GM19351 (cell line): ENCODE measurements around the gene OSMR.
"Not testable (repeated sequence)": the region's sequence is repeated elsewhere in the genome, so short reads cannot be mapped to it uniquely, and the experiment has no call there.

Experiments used
- ATAC-seq: cut with Tn5 transposase; IDR thresholded peaks from one replicate; pipeline ENCODE4 v1.9.1; 2021; ENCODE audit warnings: mild to moderate bottlenecking, moderate library complexity; ENCODE audit not compliant: unreplicated experiment

Gene OSMR

DNA sequence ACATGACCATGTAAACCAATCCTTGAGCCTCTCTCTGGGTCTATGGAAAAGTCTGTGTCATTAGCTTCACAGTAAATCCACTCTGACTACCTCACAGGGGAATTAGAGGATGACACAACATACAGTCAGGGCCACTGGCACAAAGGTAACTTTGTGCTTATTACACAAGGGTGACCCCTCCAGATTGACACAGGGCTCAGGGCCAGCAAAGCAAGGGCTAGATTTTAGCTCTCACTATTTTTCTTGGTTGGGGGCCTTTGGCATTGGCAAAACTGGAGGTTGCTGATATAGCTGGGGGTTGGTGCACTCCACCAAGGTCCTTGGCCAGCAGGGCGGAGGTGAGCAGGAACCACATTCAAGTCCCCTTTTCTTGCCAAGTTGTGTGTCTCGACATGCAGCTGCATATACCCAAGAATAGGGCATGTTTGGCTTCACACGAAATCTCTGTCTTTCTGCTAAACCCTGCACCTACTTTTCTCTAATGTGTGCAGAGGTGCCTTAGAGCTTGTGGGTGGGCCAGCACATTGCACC lies 15.2 kb upstream of the OSMR start:
- ATAC-seq = no peak

DNA sequence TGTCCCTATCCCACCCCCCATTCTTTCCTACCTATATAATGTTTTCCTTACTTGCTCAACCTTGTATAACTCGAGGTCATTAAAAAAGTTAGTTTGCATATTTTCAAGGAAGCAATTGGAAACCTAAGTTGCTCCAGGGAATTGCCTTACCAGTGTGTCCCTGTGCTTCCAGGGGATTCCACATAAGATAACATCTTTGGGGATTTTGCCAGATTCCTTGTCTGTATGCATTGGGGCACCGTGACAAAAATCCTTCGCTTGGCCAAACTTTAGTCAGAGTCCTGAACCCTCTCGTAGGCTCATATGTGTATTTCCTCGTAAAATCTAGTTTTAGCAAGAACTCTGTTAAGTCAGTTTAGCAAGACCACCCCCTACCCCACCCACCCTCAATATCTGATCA lies 14.7 kb upstream of the OSMR start:
- ATAC-seq = no peak

DNA sequence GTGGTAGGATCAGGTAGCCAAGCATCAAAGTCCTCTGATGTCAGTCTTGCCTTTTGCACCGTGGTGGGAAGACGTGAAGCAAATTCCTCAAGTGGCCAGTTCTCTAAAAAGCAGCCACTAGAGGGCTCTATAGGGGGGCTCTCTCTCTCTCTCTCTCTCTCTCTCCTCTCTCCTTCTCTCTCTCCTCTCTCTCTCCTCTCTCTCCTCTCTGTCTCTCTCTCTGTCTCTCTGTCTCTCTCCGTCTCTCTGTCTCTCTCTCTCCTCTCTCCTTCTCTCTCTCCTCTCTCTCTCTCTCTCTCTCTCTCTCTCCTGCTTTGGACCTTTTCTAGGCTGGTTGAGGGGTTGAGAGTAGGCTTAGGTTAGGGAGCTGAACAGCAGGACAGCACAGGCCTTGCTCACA lies 13.9 kb upstream of the OSMR start:
- peak; percentile 45 for ATAC-seq

DNA sequence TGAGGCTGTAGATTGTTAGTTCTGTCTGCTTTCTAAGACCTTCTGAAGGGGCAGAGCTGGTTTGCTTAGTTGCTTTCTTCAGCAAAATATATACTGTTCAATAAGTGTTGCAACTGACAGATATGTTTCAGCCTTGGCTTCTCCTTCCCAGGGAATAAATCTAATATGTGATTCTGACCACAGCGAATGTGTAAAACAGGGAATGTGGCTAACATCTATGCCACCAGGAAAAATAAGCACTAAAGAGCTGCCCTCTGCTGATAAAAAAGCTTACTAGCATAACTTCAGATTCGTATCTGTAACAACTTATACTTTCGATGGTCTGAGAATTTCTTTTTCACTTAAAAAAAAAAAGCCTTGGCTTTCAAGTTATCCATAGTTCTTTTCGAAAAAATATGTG lies 13.0 kb upstream of the OSMR start:
- ATAC-seq = no peak

DNA sequence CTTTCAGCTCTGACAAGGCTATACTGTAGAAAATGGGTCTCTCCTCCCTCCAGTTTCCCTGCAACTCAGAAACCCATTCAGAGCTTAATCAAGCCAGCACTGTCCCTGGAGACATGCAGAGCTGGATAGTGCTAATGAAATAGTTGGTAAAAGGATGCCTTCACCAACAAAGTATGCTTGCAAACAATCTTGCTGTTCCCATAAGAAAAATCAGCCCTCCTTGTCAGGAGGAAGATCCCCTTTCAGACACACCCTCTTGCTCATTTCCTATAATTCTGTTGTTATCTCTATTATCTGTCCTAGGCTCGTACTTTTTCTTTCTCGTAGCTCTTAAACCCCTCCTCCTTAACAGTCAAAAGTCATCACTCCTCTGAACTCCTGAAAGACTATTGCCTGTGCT lies 9.9 kb upstream of the OSMR start:
- ATAC-seq = no peak

DNA sequence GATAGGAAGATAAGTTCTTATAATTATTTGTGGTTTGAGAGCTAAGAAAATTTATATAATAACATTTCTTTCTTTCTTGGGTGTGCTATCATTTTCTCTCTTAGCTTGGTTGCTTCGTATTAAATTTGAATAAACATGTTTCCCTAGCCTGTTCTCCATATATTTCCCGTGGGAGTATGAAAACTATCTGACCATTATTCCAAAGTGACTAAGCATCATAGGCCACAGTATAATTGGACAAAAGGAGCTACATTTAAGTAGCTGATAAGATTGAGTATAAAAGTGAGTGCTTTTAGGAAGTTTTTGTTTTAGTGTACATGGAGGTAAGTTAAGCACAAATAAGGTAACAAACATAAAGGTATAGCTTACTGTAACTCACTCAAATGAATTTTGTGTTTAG lies 8.4 kb upstream of the OSMR start:
- ATAC-seq = no peak

DNA sequence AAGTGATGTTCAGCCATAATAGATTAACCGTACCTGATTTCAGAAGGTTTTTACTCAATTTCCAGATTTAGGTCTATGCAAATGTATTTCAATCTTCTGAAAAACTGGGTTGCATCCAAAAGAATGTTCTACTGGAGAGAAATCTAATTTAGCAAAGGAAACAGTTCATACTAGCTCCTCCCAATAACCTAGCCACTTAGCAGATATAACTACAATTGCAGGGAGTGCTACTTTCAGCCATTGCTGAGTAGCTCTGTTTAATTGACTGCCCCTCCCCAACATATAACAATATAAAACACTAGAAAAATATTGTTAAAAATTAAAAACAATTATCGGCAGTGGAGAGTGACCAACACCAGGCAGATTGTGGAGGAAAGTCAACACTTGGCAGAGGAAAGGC lies 7.9 kb upstream of the OSMR start:
- ATAC-seq = no peak

DNA sequence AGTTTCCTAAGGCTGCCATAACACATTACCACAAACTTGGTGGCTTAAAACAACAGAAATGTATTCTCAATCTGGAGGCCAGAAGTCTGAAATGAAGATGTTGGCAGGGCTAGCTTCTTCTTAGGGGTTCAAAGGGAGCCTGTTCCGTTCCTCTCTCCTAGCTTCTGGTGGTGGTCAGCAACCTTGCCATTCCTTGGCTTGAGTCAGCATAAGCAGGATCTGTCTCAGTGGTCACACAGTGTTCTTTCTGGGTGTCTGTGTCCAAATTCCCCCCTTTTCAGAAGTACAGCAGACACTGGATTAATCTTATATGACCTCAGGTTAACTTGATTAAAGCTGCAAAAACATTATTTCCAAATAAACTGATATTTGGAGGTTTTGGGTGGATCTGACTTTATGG lies 2.1 kb upstream of the OSMR start:
- ATAC-seq = no peak

DNA sequence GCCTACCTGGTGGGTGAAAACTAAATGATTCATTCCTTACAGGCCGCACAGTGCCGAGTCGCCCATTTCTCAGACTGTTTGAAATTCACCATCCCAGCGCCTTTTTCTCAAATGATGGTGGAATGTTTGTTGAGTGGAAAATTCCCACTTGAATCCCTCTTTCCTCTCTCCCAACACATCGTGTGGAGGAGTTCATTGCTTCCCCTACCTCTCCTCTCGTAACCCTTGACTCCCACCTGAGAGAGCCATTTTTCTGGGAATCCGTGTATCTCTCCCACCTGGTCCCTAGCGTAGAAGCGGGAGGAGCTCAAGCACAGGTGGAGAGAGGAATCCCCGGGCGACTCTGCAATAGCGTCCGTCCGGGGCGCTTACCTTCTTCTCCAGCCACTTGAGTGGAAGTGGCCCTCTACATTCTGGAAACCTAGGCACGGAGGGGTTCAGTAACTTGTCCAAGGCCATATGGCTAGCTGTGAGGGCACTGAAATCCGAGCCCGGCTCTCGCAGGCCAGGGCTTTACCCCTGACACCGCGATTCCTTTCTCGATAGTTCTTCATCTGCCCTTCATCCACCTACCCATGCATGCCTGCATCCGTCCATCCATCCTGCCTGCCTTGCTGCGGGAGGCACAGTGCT lies 683 bp downstream of the OSMR start:
- ATAC-seq = no peak

DNA sequence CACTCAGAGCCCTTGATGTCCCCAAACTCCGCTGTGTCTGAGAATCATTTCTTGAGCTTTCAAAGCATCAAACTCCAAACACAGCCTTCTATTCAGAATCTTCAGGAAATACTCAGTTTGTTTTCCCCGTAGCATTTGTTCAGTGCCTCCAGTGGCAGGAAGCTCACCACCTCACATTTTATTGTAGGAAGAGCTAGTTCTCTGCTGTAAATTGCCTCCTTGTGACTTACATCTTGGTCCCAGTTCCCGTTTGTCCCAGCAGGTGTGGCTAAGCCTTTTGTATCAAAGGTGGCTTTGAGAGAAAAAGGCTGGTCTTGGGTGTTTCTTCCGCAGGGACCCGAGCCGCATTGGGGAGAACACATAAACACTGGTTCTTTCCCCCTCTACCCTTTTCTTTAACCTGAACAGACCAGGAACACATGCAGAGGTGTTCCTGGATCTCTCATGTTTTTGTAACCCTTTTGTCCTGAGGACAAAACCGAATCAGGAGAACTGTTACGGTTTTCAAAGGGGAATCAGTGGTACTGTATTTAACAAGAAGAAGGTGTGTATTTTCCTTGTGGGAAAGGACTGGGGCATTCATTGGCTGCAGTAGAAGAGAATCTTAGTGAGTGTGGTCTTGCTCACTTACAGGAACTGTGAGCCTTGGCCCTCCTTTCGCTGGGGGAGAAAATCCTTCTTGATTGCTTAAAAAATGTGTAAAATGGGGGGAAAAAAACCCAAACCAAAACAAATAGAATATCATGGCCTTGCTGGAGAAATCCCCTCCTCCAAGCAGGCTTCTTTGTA lies 1.9 kb downstream of the OSMR start:
- no peak for ATAC-seq

DNA sequence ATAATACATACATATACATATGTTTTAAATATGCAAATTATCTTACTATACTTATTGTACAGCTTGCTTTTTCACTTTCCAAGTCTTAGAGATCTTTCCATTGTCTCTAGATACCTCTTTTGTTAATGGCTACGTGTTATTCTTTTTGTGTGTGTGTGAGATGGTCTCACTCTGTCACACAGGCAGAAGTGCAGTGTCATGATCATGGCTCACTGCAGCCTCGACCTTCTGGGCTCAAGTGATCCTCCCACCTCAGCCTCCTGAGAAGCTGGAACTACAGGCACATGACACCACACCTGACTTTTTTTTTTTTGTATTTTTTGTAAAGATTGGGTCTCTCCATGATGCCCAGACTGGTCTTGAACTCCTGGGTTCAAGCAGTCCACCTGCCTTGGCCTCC lies 2.8 kb downstream of the OSMR start:
- ATAC-seq = no peak

DNA sequence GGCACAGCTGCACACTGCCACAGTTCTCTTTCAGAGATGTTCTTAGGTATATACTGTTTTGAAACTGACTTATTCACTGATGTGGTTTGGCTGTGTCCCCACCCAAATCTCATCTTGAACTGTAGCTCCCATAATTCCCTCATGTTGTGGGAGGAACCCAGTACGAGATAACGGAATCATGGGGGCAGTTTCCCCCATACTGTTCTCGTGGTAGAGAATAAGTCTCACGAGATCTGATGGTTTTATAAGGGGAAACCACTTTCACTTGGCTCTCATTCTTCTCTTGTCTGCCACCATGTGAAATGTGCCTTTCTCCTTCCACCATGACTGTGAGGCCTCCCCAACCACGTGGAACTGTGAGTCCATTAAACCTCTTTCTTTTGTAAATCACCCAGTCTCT lies 5.8 kb downstream of the OSMR start:
- ATAC-seq = not testable (repeated sequence)

DNA sequence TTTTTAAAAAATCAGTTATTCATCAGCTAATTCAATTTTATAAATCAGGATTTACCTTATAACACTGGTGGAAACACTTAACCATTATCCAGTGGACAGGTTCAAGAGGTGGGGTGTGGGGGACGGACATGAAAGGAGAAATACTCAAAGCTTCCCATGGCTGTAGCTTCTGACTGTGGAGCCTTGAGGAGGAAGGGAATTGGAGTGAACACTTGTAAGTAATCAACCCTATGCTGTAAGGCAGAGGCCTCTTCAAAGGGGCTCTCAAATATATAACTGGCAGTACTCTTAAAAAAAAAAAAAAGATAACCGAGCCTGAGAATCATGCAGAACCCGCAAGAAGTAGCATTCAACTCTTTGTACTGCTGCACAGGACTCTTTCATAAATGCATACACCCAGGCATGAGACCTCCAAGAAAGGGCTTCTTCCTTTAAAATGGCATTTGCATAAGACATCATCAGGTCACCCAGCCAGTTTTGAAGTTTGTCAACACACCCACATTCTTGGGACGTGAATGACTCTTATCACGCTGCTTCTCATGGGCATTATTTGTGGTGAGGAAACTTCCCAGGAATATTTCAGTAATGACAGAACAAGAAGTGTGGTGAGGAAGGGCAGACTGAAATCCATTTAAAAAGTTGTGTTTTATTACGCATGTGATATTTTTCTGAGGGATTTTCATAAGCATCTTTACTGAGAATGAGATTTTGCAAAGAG lies 8.1 kb downstream of the OSMR start:
- no peak for ATAC-seq

DNA sequence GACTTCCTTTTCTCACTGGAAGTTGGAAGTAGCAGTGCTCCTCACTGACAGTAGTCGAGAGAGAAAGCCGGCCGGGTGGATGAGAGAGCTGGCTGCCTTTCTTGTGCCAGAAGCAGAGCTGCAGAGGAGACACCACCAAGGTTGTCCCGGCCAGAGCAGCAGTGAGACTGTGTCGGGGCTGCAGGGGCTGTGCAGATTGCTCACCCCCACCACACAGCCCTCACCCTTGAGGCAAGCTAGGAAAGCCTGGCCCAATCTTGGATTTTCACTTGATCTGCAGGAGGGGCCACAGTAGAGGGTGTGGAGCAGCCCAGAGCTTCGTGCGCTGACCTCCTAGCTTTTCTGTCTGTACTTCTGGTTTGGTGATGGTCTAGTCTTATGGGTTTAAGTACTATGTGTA lies 9.1 kb downstream of the OSMR start:
- no peak for ATAC-seq

DNA sequence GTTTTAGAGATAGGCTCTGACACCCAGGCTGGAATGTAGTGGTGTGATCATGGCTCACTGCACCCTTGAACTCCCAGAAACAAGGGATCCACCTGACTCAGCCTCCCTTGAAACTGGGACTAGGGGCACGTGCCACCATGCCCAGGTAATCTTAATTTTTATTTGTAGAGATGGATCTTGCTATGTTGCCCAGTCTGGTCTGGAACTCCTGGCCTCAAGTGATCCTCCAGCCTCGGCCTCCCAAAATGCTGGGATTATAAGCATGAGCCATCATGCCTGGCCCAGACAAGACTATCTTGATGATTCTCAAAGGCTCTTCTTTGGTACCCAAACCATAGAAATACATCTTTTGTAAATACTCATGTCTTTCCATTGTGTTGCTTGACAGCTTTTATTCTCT lies 10.8 kb downstream of the OSMR start:
- ATAC-seq = no peak

DNA sequence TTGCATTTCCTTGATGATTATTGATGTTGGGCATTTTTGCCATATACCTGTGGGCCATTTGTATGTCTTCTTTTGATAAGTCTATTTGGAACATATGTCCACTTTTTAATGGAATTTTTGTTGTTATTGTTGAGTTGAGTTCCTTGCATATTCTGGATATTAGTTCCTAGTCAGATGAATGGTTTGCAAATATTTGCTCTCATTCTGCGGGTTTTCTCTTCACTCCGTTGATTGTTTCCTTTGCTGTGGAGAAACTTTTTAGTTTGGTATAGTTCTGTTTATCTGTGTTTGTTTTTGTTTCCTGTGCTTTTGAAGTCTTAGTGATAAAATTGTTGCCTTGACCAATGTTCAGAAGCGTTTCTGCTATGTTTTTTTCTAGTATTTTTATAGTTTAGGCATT lies 13.0 kb downstream of the OSMR start:
- no peak for ATAC-seq

DNA sequence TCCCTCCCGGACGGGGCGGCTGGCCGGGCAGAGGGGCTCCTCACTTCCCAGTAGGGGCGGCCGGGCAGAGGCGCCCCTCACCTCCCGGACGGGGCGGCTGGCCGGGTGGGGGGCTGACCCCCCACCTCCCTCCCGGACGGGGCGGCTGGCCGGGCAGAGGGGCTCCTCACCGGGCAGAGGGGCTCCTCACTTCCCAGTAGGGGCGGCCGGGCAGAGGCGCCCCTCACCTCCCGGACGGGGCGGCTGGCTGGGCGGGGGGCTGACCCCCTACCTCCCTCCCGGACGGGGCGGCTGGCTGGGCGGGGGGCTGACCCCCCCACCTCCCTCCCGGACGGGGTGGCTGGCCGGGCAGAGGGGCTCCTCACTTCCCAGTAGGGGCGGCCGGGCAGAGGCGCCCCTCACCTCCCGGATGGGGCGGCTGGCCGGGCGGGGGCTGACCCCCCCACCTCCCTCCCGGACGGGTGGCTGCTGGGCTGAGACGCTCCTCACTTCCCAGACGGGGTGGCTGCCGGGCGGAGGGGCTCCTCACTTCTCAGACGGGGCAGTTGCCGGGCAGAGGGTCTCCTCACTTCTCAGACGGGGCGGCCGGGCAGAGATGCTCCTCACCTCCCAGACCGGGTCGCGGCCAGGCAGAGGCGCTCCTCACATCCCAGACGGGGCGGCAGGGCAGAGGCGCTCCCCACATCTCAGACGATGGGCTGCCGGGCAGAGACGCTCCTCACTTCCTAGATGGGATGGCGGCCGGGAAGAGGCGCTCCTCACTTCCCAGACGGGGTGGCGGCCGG lies 16.4 kb downstream of the OSMR start:
- not testable (repeated sequence) for ATAC-seq

DNA sequence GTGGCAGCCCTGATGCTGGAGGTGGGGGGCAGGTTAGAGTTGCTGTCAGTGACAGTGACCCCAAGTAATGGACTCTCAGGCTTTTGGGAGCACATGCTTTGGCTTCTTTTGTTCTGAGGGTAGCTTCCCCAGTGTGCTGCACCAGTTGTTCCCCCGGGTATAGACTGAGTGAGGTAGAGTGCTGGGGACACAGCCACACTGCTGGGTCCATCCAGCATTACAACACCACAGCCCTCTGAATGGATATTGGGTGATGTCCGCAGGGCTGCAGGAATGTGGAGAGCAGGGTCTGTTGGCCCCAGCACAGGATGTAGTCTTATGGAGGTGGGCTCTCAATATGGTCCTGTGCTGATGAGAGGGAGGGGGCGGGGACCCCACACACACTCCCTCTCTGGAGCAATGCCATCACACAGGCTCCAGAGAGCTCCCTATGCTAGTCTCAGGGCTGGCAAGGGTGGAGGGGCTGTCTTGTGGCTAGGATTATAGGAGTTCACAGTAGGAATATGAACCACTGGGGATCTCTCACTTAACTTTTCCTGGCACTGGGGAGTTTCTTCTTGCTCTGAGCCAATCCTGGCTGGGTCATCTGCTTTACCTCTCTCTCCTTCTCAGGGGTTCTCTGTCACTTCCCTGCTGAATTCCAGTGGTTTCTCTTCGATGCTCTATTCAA lies 20.7 kb downstream of the OSMR start:
- ATAC-seq = no peak

DNA sequence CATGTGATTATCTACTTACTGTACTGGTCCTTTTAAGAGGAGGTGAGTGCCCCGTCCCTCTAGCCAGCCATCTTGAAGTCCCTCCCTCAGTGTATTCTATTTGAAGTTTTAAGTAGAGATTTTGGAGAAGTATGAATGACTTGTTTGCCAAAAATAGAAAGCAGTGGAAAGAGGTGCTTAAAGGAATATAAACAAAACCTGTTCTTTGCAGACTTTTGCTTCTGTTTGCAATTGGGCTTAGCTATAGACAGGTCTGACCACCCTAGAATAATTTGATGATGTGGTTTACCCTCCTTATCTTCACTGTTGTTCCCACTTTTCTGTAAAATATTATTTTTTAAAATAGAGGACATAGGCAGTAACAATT lies 21.2 kb downstream of the OSMR start:
- ATAC-seq = no peak

DNA sequence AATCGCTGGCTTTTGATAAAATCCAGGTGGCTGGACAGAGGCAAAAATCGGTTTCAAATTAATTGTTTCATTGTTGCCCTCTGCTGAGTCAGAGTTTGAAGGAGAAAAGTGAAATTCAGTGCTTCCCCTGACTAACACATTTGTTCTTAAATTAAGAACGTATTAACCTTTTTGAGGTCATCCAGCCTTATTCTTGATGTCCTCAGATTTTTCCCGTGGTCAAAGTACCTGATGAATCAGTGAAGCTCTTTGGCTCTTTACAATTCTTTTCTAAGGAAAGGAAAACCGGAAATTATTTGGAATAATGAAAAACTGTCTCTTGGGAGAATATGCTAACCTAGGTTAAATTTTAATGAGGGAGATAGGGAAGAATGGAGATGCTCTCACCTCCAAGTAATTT lies 21.6 kb downstream of the OSMR start:
- ATAC-seq = no peak

DNA sequence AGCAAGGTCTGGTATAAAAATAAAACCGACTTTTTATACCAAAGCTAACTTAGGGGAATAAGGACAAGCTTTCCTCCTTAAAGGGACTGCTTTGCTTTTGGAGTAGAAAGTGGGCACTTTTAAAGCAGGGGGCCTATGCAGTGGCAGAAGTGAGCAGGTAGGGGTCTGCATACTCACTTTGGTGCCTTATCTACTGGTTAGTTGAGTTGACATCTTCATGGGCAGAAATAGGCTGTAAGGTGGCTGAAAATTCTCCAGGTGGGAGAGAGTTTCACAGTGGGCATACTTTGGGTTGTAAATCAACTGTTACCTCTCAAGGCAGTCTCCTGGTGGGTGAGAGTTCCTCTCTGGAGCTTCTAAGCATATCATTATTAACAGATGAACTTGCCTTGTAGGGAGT lies 24.8 kb downstream of the OSMR start:
- ATAC-seq = no peak
